Measurements from ENCODE around the gene IFNLR1.
"Not testable (repeated sequence)": the region's sequence is repeated elsewhere in the genome, so short reads cannot be mapped to it uniquely, and the experiment has no call there.

Gene IFNLR1

GRCh38 chr1:24186993-24187790 lies at the start of gene IFNLR1:
TSS of gene IFNLR1 (minus strand) at chr1:24187289. CDS start at chr1:24187248, 41 bp downstream.
- peak; percentile 74 to 80 for DNase-seq

DNA sequence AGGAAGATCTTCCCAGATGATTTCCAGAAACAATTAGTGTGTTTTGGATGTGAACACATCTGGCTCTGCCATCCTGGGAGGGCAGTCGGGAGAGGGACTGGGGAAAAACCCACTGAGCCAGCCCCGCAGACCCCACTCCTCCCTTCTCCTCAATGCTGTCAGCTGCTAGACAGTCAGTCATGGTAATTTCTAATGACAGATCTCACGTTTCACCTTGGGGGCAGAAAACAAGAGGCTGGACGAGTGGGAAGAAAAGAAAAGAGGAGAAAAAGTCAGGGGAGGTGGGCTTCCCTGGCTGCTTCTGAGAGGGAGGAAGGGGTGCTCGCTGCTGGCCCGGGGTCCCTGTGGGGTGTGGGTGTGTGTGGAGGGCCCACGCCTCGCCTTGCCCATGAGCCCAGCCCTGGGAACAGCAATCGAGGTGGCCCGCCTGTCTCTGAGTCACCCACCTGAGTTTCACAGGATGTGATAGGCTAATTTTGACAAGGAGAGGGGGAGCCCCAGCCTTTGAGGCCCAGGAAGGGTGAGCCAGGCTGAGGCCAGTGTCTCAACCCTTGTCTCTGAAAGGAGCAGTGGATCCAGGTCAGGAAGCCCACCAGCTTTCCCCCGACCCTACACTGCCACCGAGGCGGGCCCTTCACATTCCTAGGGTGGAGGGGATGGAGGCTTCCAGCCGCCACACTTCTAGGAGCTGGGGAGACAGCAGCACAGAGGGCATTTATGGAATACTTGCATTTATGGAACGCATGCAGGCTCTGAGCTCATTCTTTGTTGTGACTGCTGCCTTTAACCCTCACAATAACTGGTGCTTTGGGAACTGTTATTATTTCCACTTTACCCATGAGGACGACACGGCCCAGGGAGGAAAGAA lies 49.1 kb upstream of the IFNLR1 start:
- DNase-seq, result no peak

- DNase-seq, result no peak
Measured at GRCh38 chr1:24233684-24234600, 46.9 kb upstream of the IFNLR1 start.

- no peak for DNase-seq
Measured at GRCh38 chr1:24231701-24232100, 44.6 kb upstream of the IFNLR1 start.

DNA sequence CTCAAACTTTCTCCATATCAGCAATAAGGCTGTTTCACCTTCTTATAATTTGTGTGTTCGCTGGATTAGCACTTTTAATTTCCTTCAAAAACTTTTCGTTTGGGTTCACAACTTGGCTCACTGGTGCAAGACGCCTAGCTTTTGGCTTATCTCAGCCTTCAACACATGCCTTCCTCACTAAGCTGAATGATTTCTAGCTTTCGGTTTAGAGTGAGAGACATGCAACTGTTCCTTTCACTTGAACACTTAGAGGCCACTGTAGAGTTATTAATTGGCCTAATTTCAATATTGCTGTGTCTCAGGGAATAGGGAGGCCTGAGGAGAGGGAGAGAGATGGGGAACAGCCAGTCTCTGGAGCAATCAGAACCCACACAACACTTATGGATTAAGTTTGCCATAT lies 41.2 kb upstream of the IFNLR1 start:
- DNase-seq, result no peak

GRCh38 chr1:24226749-24227148 lies 39.7 kb upstream of the IFNLR1 start:
- DNase-seq, result no peak

DNA sequence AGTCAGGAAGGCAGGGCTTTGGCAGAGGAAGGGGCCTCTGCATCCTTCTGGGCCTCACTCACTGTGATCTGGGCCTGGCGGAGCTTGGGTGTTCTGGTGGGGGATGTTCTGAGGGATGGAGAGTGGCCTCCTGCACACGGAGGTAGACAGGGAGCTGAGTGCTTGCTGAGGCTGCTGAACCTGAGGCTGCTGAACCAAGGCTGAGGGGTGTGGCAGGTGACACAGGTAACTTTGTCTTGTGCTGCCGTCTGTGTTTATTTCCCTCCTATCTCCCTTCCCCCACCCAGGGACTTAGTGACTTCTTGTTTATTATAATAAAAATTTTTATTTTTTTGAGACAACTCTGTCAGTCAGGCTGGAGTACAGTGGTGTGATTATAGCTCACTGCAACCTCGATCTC lies 37.7 kb upstream of the IFNLR1 start:
- DNase-seq, result no peak

DNA sequence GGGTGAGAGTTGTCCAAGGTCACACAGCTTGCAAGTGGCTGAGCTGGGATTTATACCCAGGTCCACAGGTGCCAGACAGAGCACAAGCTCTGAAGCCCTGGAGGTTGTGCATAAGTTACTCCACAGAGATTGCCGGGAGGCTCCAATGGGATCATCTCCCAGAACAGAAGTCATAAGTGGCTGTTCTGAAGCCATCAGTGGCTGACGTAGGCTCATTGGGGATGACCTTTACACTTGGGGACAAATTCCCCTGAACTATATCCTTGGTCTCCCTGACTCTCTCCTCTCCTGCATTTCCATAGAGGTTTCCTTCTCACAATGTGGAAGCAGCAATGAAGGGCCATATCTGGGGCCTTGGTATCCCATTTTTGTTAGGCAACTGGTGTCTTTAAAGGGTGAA lies 37.0 kb upstream of the IFNLR1 start:
- no peak for DNase-seq

- no peak for DNase-seq
Measured at GRCh38 chr1:24222793-24223192, 35.7 kb upstream of the IFNLR1 start.

GRCh38 chr1:24222008-24222605 lies 35.0 kb upstream of the IFNLR1 start:
- no peak for DNase-seq

GRCh38 chr1:24221246-24221645 lies 34.2 kb upstream of the IFNLR1 start:
- DNase-seq, result no peak

GRCh38 chr1:24216276-24217074 lies 29.4 kb upstream of the IFNLR1 start:
- DNase-seq, result no peak

- DNase-seq, result no peak
Measured at GRCh38 chr1:24215226-24215814, 28.2 kb upstream of the IFNLR1 start.

- DNase-seq, result no peak
Measured at GRCh38 chr1:24212376-24212775, 25.3 kb upstream of the IFNLR1 start.

- no peak for DNase-seq
Measured at GRCh38 chr1:24210195-24210627, 23.1 kb upstream of the IFNLR1 start.

GRCh38 chr1:24209097-24209496 lies 22.0 kb upstream of the IFNLR1 start:
- DNase-seq, result no peak

DNA sequence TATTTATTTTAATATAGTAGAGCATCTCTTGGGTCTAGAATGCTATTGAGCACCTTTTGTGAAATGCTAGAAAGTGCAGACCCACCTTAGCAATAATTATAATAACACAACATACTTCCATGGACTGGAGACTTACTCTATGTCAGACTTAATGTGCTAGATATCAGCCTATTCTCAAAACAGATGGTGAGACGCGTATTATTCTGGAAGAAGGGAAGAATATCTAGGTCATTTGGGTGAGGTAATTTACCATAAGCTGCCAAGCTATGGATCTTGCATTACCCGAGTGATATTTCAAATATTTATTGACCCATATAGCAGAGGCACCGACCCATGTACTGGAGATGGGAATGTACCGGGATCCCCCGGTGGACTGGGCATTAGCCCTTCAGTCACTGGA lies 20.6 kb upstream of the IFNLR1 start:
- no peak for DNase-seq

DNA sequence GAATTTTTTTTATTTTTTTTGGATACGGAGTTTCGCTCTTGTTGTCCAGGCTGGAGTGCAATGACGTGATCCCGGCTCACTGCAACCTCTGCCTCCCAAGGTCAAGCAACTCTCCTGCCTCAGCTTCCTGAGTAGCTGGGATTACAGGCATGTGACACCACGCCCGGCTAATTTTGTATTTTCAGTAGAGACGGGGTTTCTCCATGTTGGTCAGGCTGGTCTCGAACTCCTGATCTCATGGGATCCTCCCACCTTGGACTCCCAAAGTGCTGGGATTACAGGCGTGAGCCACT lies 20.3 kb upstream of the IFNLR1 start:
- DNase-seq, result not testable (repeated sequence)

DNA sequence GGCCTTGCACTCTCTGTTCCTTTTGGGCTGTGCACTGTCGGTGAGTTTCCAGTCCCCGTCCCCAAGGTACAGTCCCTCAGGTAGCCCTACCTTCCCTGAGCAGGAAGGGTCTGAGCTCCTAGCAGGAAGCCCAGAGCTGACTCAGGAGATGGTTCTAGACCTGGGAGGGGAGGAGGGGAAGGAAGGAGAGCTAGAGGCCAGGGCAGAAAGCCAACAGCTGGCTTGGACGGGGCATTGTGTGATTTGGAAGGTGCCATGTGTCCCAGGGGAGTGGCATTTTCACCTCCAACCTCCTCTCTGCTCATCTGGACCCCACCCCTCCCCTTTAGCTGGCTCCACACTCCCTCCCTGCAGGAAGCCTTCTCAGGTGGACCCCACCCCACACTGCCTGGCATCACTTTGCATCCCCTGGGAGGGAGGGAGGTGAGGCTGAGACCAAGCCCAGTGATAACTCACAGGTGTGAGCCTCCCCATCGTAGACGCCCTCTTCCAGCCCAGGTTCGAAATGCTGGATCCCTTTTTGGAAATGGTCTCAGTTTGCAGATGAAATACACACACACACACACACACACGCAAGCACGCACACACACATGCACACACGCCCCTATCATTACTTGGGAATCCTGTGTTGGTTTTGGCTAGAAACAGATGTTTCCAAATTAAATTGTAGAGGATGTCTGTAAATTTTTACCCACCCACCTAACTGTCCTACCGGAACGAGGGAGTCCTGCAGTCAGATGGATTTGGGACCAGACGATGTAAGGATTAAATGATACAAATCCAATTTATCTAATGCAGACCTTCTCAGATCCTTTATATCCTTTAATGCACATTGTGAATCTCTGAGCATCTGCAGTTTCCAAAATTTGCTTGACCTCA lies 19.7 kb upstream of the IFNLR1 start:
- no peak for DNase-seq

- no peak for DNase-seq
Measured at GRCh38 chr1:24206083-24206464, 19.0 kb upstream of the IFNLR1 start.
